GM12878 (cell line): ENCODE measurements around the gene ZKSCAN5. TPM values are rescaled to one million over a fixed set of nuclear protein-coding genes. Genes with fewer than 3 reads are reported as not detected.

Source experiments
- ATAC-seq: fragments of 200-7000 bp; cut with Tn5 transposase; 3 replicates; pipeline ENCODE4 v1.9.1; 2020; ENCODE audit warnings: mild to moderate bottlenecking, moderate library complexity
- BruUV-seq: library from RNA; stranded (reverse); fragments of 400-500 nt; replicated peaks from 2 replicates; lab custom pipeline; 2021; lab: Mats Ljungman, UMichigan
- CTCF ChIA-PET: fragments of 300-600 bp; sonication (Branson Sonifier 250); formaldehyde crosslinking; extraction: SDS; loops from one replicate; lab custom pipeline; 2021; ENCODE audit warnings: inconsistent platforms; lab: Yijun Ruan, JAX
- POLR2A ChIA-PET: fragments of 350-600 bp; formaldehyde crosslinking; extraction: SDS; loops from one replicate; lab custom pipeline; 2021; ENCODE audit warnings: inconsistent platforms; lab: Charles Lee
- RAD21 ChIA-PET: fragments of 300-600 bp; sonication (Branson Sonifier 250); formaldehyde crosslinking; loops from one replicate; lab custom pipeline; 2023; ENCODE audit warnings: antibody characterized with exemption; ENCODE audit not compliant: unreplicated experiment; lab: Charles Lee
- SMC1A ChIA-PET: fragments of 300-600 bp; sonication (Branson Sonifier 250); formaldehyde crosslinking; loops from one replicate; lab custom pipeline; 2023; ENCODE audit not compliant: unreplicated experiment, uncharacterized antibody; lab: Charles Lee
- DNase-seq: peaks from one replicate; pipeline ENCODE4 v3.0.0-alpha.2; 2011; ENCODE audit warnings: low read depth, low spot score
- FAIRE-seq: peaks from 3 replicates; lab custom pipeline; 2011; peaks lifted over from hg19 to GRCh38; lab: Jason Lieb, UNC
- H2AFZ ChIP-seq: 2 replicates; pipeline ENCODE4 v1.6.0; 2011; ENCODE audit warnings: low read depth, low read length, control low read depth; ENCODE audit not compliant: control insufficient read depth
- H3K27ac ChIP-seq: 2 replicates; pipeline ENCODE4 v1.5.1; 2011; ENCODE audit warnings: control low read depth; ENCODE audit not compliant: control insufficient read depth, insufficient read depth
- H3K27me3 ChIP-seq, 2 experiments: replicated peaks in 1 of 2; 2 replicates each; pipeline versions ENCODE4 v1.6.0 to v1.6.1; 2011; ENCODE audit warnings: low read length in 1 of 2; ENCODE audit not compliant: control insufficient read depth in 2 of 2, insufficient read depth in 2 of 2
- H3K36me3 ChIP-seq, 2 experiments: 2 replicates each; pipeline ENCODE4 v1.5.1; 2011; ENCODE audit warnings: low read length in 1 of 2; ENCODE audit not compliant: control insufficient read depth in 2 of 2, insufficient read depth in 2 of 2
- H3K4me1 ChIP-seq: 2 replicates; pipeline ENCODE4 v1.6.1; 2011; ENCODE audit warnings: mild to moderate bottlenecking, low read length, moderate library complexity, mixed read lengths; ENCODE audit not compliant: control insufficient read depth, insufficient read depth
- H3K4me2 ChIP-seq: 2 replicates; pipeline ENCODE4 v1.6.0; 2011; ENCODE audit warnings: control low read depth; ENCODE audit not compliant: control insufficient read depth, insufficient read depth
- H3K4me3 ChIP-seq: fragments of 200-600 bp; sonication (generic); 2 replicates; pipeline ENCODE4 v1.5.1; 2016
- H3K79me2 ChIP-seq: 2 replicates; pipeline ENCODE4 v1.6.0; 2011; ENCODE audit warnings: low read length; ENCODE audit not compliant: control insufficient read depth, insufficient read depth
- H3K9ac ChIP-seq: 2 replicates; pipeline ENCODE4 v1.8.0; 2011; ENCODE audit warnings: low read length, control low read depth, mixed read lengths; ENCODE audit not compliant: control insufficient read depth, insufficient read depth
- H3K9me3 ChIP-seq: replicated peaks from 3 replicates; pipeline ENCODE4 v1.5.1; 2011; ENCODE audit warnings: mild to moderate bottlenecking, low read length; ENCODE audit not compliant: control insufficient read depth, insufficient read depth
- H4K20me1 ChIP-seq: 2 replicates; pipeline ENCODE4 v1.6.0; 2011; ENCODE audit not compliant: control insufficient read depth, insufficient read depth
- CBX5 ChIP-seq: sonication (generic); IDR thresholded peaks from 2 replicates; pipeline ENCODE4 v1.6.1; 2016; ENCODE audit warnings: low read depth, moderate library complexity, mild to moderate bottlenecking, inconsistent platforms
- IRF4 ChIP-seq: IDR thresholded peaks from 2 replicates; pipeline ENCODE4 v1.6.1; 2011; ENCODE audit warnings: low read depth, low read length
- MLLT1 ChIP-seq: fragments of 450-650 bp; IDR thresholded peaks from 2 replicates; pipeline ENCODE4 v1.6.1; 2016; ENCODE audit warnings: mild to moderate bottlenecking
- SMARCA5 ChIP-seq: fragments of 450-650 bp; IDR thresholded peaks from 2 replicates; pipeline ENCODE4 v1.6.1; 2017; ENCODE audit warnings: mild to moderate bottlenecking
- TCF12 ChIP-seq: IDR thresholded peaks from 2 replicates; pipeline ENCODE4 v1.6.1; 2011; ENCODE audit warnings: low read depth, mild to moderate bottlenecking, low read length
- ZNF384 ChIP-seq: IDR thresholded peaks from 2 replicates; pipeline ENCODE4 v1.6.1; 2012; ENCODE audit warnings: low read depth, mild to moderate bottlenecking, low read length, improper control_type of control experiment, borderline replicate concordance
- WGBS: methylation state at CpG from one replicate; pipeline ENCODE4 v1.1.6; 2016; ENCODE audit warnings: low lambda C conversion rate; ENCODE audit not compliant: insufficient replicate concordance, insufficient coverage; ENCODE audit errors: missing lambda C conversion rate; 5-methylcytosine and 5-hydroxymethylcytosine counted together
- in situ Hi-C: fragments of 300-500 bp; cut with MboI; formaldehyde crosslinking; loops from 9 replicates; pipeline ENCODE4 v1.14.3; 2018; ENCODE audit warnings: mixed read lengths
- intact Hi-C: fragments of 100-400 bp; cut with micrococcal nuclease; formaldehyde crosslinking; loops from one replicate; pipeline ENCODE4 v1.14.2; 2022; ENCODE audit not compliant: unreplicated experiment
- polyA plus RNA-seq, 11 experiments: library from polyadenylated mRNA; depleted of rRNA in 4 of 11; unstranded in 6 of 11; stranded (reverse) in 5 of 11; fragments of >200 nt; fragmentation: Nextera tagmentation in 4 of 11; fragmentation: Illumina TruSeq in 1 of 11; extraction: Ambion mirVana in 4 of 11; extraction: Trizol in 1 of 11; gene quantifications; 1 replicate in 1 of 11; 2 replicates in 10 of 11; pipeline versions ENCODE4 v1.2.1 to v1.2.3, GENCODE V29; 2011 to 2016; ENCODE audit warnings: inconsistent platforms in 2 of 11, missing spikeins in 2 of 11, low read depth in 1 of 11
- total RNA-seq, 4 experiments: library from RNA; depleted of rRNA in 3 of 4; stranded (reverse); fragments of >200 nt in 3 of 4; fragmentation: Illumina TruSeq in 1 of 4; extraction: Trizol in 1 of 4; gene quantifications; 2 replicates each; pipeline versions ENCODE4 v1.2.1 to v1.2.3, GENCODE V29; 2013 to 2021

Gene ZKSCAN5
- total and polyA plus RNA-seq, 10 of the 15 experiments (the other 5 are each of a cell fraction or from before 2014, with no cell fraction given) = 2.5 to 10.1 (median 7.7) TPM

- in situ Hi-C loops (no loop called here), intact Hi-C loops (no loop called here)
- Histone ChIP-seq H3K36me3 (peaks cover 13 to 16% of the 10 kb centered on the region in 2 experiments; a peak in 3 of 4 replicates), H2AFZ (no peak overlapping the region), H3K9ac (no peak overlapping the region), H4K20me1 (no peaks in the 10 kb centered on the region), H3K4me2 (no peak overlapping the region), H3K4me1 (no peaks in the 10 kb centered on the region), H3K27ac (no peak overlapping the region), H3K9me3 (no peaks in the 10 kb centered on the region; the same call in 2 of the 3 replicates), H3K4me3 (no peak overlapping the region), H3K27me3 (no peaks in the 10 kb centered on the region)
- 97% methylated on average over 3 of the region's 3 CpGs for WGBS
- FAIRE-seq (no peak), DNase-seq (no peak)
- ChIA-PET SMC1A (interaction anchor here (0.7 kb wide), 2 partner anchors 38 to 113 kb away, joined by 3 read pairs; partner anchors contain the start of genes BUD31 and PDAP1), CTCF (no interaction called here), POLR2A (interaction anchor here (1.0 kb wide), 1 partner anchor 37 kb away, joined by 3 read pairs; the partner anchor contains the start of gene ZNF655)
- TF ChIP-seq ZNF384 (no peak), MLLT1 (no peak), TCF12 (no peak), IRF4 (no peak), SMARCA5 (no peak), CBX5 (no peak)
- TF ChIP-seq, all 136 proteins: peak for 0
- ATAC-seq = no peak
- no peaks in the 10 kb centered on the region for H3K79me2 ChIP-seq
- no TSS peak for BruUV-seq
- RAD21 ChIA-PET = no interaction called here
Measured at GRCh38 chr7:99521399-99521798, 16.9 kb downstream of the ZKSCAN5 start.
